Hepatocyte (in vitro differentiated cells): ENCODE results near the gene SCYGR3. TPM values are rescaled to one million over a fixed set of nuclear protein-coding genes. Genes with fewer than 3 reads are reported as not detected.

ENCODE experiments used
- DNase-seq: peaks from one replicate; pipeline ENCODE4 v3.0.0-alpha.2; 2016; ENCODE audit warnings: low spot score
- H2AFZ ChIP-seq: fragments of 200-600 bp; sonication (generic); 2 replicates; pipeline ENCODE4 v1.6.0; 2016; ENCODE audit warnings: antibody characterized with exemption, mild to moderate bottlenecking
- H3K27ac ChIP-seq: fragments of 200-600 bp; sonication (generic); 2 replicates; pipeline ENCODE4 v1.5.1; 2016; ENCODE audit warnings: mild to moderate bottlenecking
- H3K27me3 ChIP-seq: fragments of 200-600 bp; sonication (generic); 2 replicates; pipeline ENCODE4 v1.6.1; 2016
- H3K36me3 ChIP-seq: fragments of 200-600 bp; sonication (generic); replicated peaks from 2 replicates; pipeline ENCODE4 v1.5.1; 2016; ENCODE audit warnings: low read depth; ENCODE audit not compliant: insufficient read depth
- H3K4me1 ChIP-seq: fragments of 200-600 bp; sonication (generic); 2 replicates; pipeline ENCODE4 v1.5.1; 2016; ENCODE audit warnings: mild to moderate bottlenecking, moderate library complexity; ENCODE audit not compliant: insufficient read depth
- H3K4me2 ChIP-seq: fragments of 200-600 bp; sonication (generic); 2 replicates; pipeline ENCODE4 v1.6.0; 2016
- H3K4me3 ChIP-seq: fragments of 200-600 bp; sonication (generic); 2 replicates; pipeline ENCODE4 v1.5.1; 2016; ENCODE audit warnings: mild to moderate bottlenecking
- H3K79me2 ChIP-seq: fragments of 200-600 bp; sonication (generic); 2 replicates; pipeline ENCODE4 v1.6.0; 2017; ENCODE audit warnings: mild to moderate bottlenecking
- H3K9me2 ChIP-seq: fragments of 200-600 bp; sonication (generic); replicated peaks from 2 replicates; pipeline ENCODE4 v1.6.0; 2017; ENCODE audit warnings: mild to moderate bottlenecking; ENCODE audit not compliant: insufficient read depth
- H3K9me3 ChIP-seq: fragments of 200-600 bp; sonication (generic); 2 replicates; pipeline ENCODE4 v1.5.1; 2016; ENCODE audit warnings: low read depth, mild to moderate bottlenecking
- H4K20me1 ChIP-seq: fragments of 200-600 bp; sonication (generic); 2 replicates; pipeline ENCODE4 v1.6.0; 2016; ENCODE audit warnings: mild to moderate bottlenecking; ENCODE audit not compliant: insufficient read depth, poor library complexity, severe bottlenecking
- CTCF ChIP-seq: fragments of 200-600 bp; sonication (generic); IDR thresholded peaks from 2 replicates; pipeline ENCODE4 v1.5.1; 2016; ENCODE audit warnings: antibody characterized with exemption, mild to moderate bottlenecking; ENCODE audit not compliant: poor library complexity
- EZH2 ChIP-seq: fragments of 200-600 bp; sonication (generic); IDR thresholded peaks from 2 replicates; pipeline ENCODE4 v1.6.1; 2016; ENCODE audit warnings: antibody characterized with exemption, mild to moderate bottlenecking, borderline replicate concordance
- EZH2phosphoT487 ChIP-seq: fragments of 200-600 bp; sonication (generic); IDR thresholded peaks from one replicate; pipeline ENCODE4 v1.6.1; 2018; ENCODE audit warnings: antibody characterized with exemption, mild to moderate bottlenecking, low read depth, moderate library complexity; ENCODE audit not compliant: unreplicated experiment, severe bottlenecking
- WGBS: methylation state at CpG from one replicate; pipeline ENCODE4 v1.1.6; 2016; ENCODE audit warnings: low lambda C conversion rate; ENCODE audit errors: missing lambda C conversion rate; 5-methylcytosine and 5-hydroxymethylcytosine counted together
- polyA plus RNA-seq: library from polyadenylated mRNA; unstranded; fragments of >200 nt; fragmentation: Nextera tagmentation; extraction: Ambion mirVana; gene quantifications from 2 replicates; pipeline ENCODE4 v1.2.1, GENCODE V29; 2016
- total RNA-seq: library from RNA; depleted of rRNA; stranded (reverse); fragments of >200 nt; gene quantifications from 2 replicates; pipeline ENCODE4 v1.2.3, GENCODE V29; 2014

The SCYGR3 gene
- total and polyA plus RNA-seq, 2 experiments from 2014 or later = not detected

- no peak for TF ChIP-seq CTCF
- TF ChIP-seq EZH2 = no peak
- TF ChIP-seq EZH2phosphoT487 = no peak
- no peak overlapping the region for H2AFZ ChIP-seq
- H3K4me1 ChIP-seq = no peaks in the 10 kb centered on the region
- no peaks in the 10 kb centered on the region for H4K20me1 ChIP-seq
- H3K27me3 ChIP-seq = no peaks in the 10 kb centered on the region
- no peak overlapping the region for H3K4me2 ChIP-seq
- 47% methylated on average over 4 of the region's 4 CpGs for WGBS
- H3K79me2 ChIP-seq = no peaks in the 10 kb centered on the region
- DNase-seq = no peak
- no peaks in the 10 kb centered on the region for H3K9me2 ChIP-seq
- no peaks in the 10 kb centered on the region for H3K9me3 ChIP-seq
- H3K27ac ChIP-seq = no peak overlapping the region
- H3K36me3 ChIP-seq = no peaks in the 10 kb centered on the region
- no peak overlapping the region for H3K4me3 ChIP-seq
These were observed 16.6 kb downstream of the SCYGR3 start for GRCh38 chr2:227597998-227598397.

GRCh38 chr2:227597036-227597435 is 17.6 kb downstream of the SCYGR3 start:
- Histone ChIP-seq H2AFZ (no peak overlapping the region), H3K27ac (no peak overlapping the region), H3K36me3 (no peaks in the 10 kb centered on the region), H3K79me2 (no peaks in the 10 kb centered on the region), H3K9me3 (no peaks in the 10 kb centered on the region), H3K4me2 (no peak overlapping the region), H3K27me3 (no peaks in the 10 kb centered on the region), H3K4me1 (no peaks in the 10 kb centered on the region), H3K9me2 (no peaks in the 10 kb centered on the region), H3K4me3 (no peak overlapping the region), H4K20me1 (no peaks in the 10 kb centered on the region)
- TF ChIP-seq EZH2phosphoT487 (no peak), EZH2 (no peak), CTCF (no peak)
- DNase-seq = no peak

GRCh38 chr2:227595797-227596196 is 18.8 kb downstream of the SCYGR3 start:
- no peaks in the 10 kb centered on the region for H3K27me3 ChIP-seq
- no peak overlapping the region for H3K4me2 ChIP-seq
- H4K20me1 ChIP-seq = no peaks in the 10 kb centered on the region
- no peaks in the 10 kb centered on the region for H3K79me2 ChIP-seq
- H3K9me3 ChIP-seq = no peaks in the 10 kb centered on the region
- 82% methylated on average over 4 of the region's 4 CpGs for WGBS
- no peaks in the 10 kb centered on the region for H3K4me1 ChIP-seq
- H3K4me3 ChIP-seq = no peak overlapping the region
- DNase-seq = no peak
- H3K36me3 ChIP-seq = no peaks in the 10 kb centered on the region
- no peak overlapping the region for H3K27ac ChIP-seq
- TF ChIP-seq CTCF (no peak), EZH2phosphoT487 (no peak), EZH2 (no peak)
- no peak overlapping the region for H2AFZ ChIP-seq
- no peaks in the 10 kb centered on the region for H3K9me2 ChIP-seq
